Measurements from ENCODE around the gene HEXB.

DNA sequence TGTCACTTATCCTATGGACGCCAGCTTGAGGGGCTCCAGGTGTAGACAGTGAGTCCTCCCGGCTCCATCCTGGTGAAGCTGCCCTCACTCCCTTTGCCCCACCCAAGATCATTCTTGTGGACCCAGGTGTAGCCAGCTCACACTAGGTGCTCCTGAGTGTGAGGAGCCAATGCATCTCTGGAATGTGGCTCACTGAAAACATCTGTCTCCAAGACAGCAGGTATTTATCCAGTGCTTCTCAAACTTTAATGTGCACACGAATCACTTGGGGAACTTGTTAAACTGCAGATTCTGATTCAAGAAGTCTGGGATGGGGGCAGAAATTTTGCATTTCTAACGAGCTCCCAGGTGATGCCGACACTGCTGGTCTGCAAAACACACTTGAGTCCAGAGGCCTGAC is 31.0 kb upstream of the HEXB start:
- no peak for TF ChIP-seq EZH2 (IDR thresholded peaks at IDR 0.05; ENCODE audit: low read depth, low read length, severe bottlenecking)
- TF ChIP-seq, protein P1, sequence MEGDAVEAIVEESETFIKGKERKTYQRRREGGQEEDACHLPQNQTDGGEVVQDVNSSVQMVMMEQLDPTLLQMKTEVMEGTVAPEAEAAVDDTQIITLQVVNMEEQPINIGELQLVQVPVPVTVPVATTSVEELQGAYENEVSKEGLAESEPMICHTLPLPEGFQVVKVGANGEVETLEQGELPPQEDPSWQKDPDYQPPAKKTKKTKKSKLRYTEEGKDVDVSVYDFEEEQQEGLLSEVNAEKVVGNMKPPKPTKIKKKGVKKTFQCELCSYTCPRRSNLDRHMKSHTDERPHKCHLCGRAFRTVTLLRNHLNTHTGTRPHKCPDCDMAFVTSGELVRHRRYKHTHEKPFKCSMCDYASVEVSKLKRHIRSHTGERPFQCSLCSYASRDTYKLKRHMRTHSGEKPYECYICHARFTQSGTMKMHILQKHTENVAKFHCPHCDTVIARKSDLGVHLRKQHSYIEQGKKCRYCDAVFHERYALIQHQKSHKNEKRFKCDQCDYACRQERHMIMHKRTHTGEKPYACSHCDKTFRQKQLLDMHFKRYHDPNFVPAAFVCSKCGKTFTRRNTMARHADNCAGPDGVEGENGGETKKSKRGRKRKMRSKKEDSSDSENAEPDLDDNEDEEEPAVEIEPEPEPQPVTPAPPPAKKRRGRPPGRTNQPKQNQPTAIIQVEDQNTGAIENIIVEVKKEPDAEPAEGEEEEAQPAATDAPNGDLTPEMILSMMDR (IDR thresholded peaks at IDR 0.05; ENCODE audit: control extremely low read depth in 1 of 3, insufficient read depth in 1 of 3, low read depth in 1 of 3, low read length in 3 of 3), result no peak
- no peak for TF ChIP-seq ZNF274 (IDR thresholded peaks at IDR 0.05; ENCODE audit: borderline replicate concordance, extremely low read depth, low read length)
- no peak for TF ChIP-seq TAF7 (optimal IDR thresholded peaks at IDR 0.05; ENCODE audit: borderline replicate concordance, low read depth, low read length)
- TF ChIP-seq, protein P2, sequence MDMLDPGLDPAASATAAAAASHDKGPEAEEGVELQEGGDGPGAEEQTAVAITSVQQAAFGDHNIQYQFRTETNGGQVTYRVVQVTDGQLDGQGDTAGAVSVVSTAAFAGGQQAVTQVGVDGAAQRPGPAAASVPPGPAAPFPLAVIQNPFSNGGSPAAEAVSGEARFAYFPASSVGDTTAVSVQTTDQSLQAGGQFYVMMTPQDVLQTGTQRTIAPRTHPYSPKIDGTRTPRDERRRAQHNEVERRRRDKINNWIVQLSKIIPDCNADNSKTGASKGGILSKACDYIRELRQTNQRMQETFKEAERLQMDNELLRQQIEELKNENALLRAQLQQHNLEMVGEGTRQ (IDR thresholded peaks at IDR 0.05; ENCODE audit: low read length), result no peak
- no peak for TF ChIP-seq TBP (IDR thresholded peaks at IDR 0.05; ENCODE audit: low read depth, low read length)
- no peak for TF ChIP-seq POU5F1 (IDR thresholded peaks at IDR 0.05; ENCODE audit: low read depth, low read length)
- no peak for TF ChIP-seq SP1 (IDR thresholded peaks at IDR 0.05; ENCODE audit: low read depth, low read length)
- no peak for TF ChIP-seq CHD1 (IDR thresholded peaks at IDR 0.05; ENCODE audit: low read depth, low read length)
- TF ChIP-seq JUND (IDR thresholded peaks at IDR 0.05; ENCODE audit: low read length), result no peak
- TF ChIP-seq POLR2A (IDR thresholded peaks at IDR 0.05; ENCODE audit: control extremely low read depth in 1 of 2, low read depth in 2 of 2, low read length in 2 of 2), result no peak
